HG03135 (cell line): ENCODE results near the gene CPAMD8.

ENCODE experiments used
- ATAC-seq: cut with Tn5 transposase; IDR thresholded peaks from one replicate; pipeline ENCODE4 v1.9.1; 2021; ENCODE audit warnings: mild to moderate bottlenecking, moderate library complexity; ENCODE audit not compliant: unreplicated experiment

The CPAMD8 gene

GRCh38 chr19:16849168-16849567 lies 177.4 kb downstream of the CPAMD8 start:
- ATAC-seq, result no peak

GRCh38 chr19:16847430-16847829 lies 179.2 kb downstream of the CPAMD8 start:
- no peak for ATAC-seq

GRCh38 chr19:16846901-16847300 lies 179.7 kb downstream of the CPAMD8 start:
- no peak for ATAC-seq
